ENCODE data around the gene SPON1. TPM values are rescaled to one million over a fixed set of nuclear protein-coding genes. Genes with fewer than 3 reads are reported as not detected.
"Not testable (repeated sequence)": the region's sequence is repeated elsewhere in the genome, so short reads cannot be mapped to it uniquely, and the experiment has no call there.

Gene SPON1
- total RNA-seq, 1 donor from 2014 or later: 13.2 TPM

GRCh38 chr11:14273895-14274294, 311.4 kb downstream of the SPON1 start:
- H3K4me1 Mint-ChIP-seq: peaks cover 10% of the 10 kb centered on the region
- no peak overlapping the region for H3K27ac Mint-ChIP-seq (ENCODE audit: unreplicated experiment)
- peaks cover 17% of the 10 kb centered on the region for H3K36me3 Mint-ChIP-seq (ENCODE audit: low read depth)
- DNase-seq (ENCODE audit: low read depth, low spot score): no peak
- no peaks in the 10 kb centered on the region for H3K27me3 Mint-ChIP-seq (ENCODE audit: low read depth)
- H3K4me3 Mint-ChIP-seq: no peak overlapping the region
- H3K9me3 Mint-ChIP-seq: peaks cover 10% of the 10 kb centered on the region
- TF ChIP-seq CTCF (conservative IDR thresholded peaks at IDR 0.05): no peak

- Mint-ChIP-seq H3K9me3 (peaks cover 10% of the 10 kb centered on the region), H3K36me3 (ENCODE audit: low read depth) (peaks cover 20% of the 10 kb centered on the region), H3K4me1 (peaks cover 10% of the 10 kb centered on the region), H3K4me3 (no peak overlapping the region), H3K27me3 (ENCODE audit: low read depth) (no peaks in the 10 kb centered on the region), H3K27ac (ENCODE audit: unreplicated experiment) (peak overlapping the region; percentile 10)
- no peak for TF ChIP-seq CTCF (conservative IDR thresholded peaks at IDR 0.05)
- no peak for DNase-seq (ENCODE audit: low read depth, low spot score)
Observed at GRCh38 chr11:14275076-14275475, 312.6 kb downstream of the SPON1 start.

GRCh38 chr11:14278869-14279268, 316.3 kb downstream of the SPON1 start:
- Mint-ChIP-seq H3K4me1 (peaks cover 10% of the 10 kb centered on the region), H3K36me3 (ENCODE audit: low read depth) (peaks cover 20% of the 10 kb centered on the region)
- not testable (repeated sequence) for H3K27me3 Mint-ChIP-seq (ENCODE audit: low read depth)

GRCh38 chr11:14288189-14288935, 325.8 kb downstream of the SPON1 start:
- Mint-ChIP-seq H3K4me1 (peaks cover 8% of the 10 kb centered on the region), H3K4me3 (no peak overlapping the region), H3K9me3 (no peaks in the 10 kb centered on the region), H3K36me3 (ENCODE audit: low read depth) (peaks cover 7% of the 10 kb centered on the region), H3K27ac (ENCODE audit: unreplicated experiment) (no peak overlapping the region), H3K27me3 (ENCODE audit: low read depth) (no peaks in the 10 kb centered on the region)
- DNase-seq (ENCODE audit: low read depth, low spot score): no peak
- TF ChIP-seq CTCF (conservative IDR thresholded peaks at IDR 0.05): no peak

More at GRCh38 chr11:14278869-14279268, 316.3 kb downstream of the SPON1 start:
- H3K9me3 Mint-ChIP-seq; H3K4me3 Mint-ChIP-seq; DNase-seq (ENCODE audit: low read depth, low spot score); H3K27ac Mint-ChIP-seq (ENCODE audit: unreplicated experiment): not testable (repeated sequence)

- H3K27me3 Mint-ChIP-seq (ENCODE audit: low read depth): no peaks in the 10 kb centered on the region
- peaks cover 8% of the 10 kb centered on the region for H3K36me3 Mint-ChIP-seq (ENCODE audit: low read depth)
- H3K27ac Mint-ChIP-seq (ENCODE audit: unreplicated experiment): no peak overlapping the region
- H3K4me1 Mint-ChIP-seq: peaks cover 8% of the 10 kb centered on the region
- no peak overlapping the region for H3K4me3 Mint-ChIP-seq
- no peaks in the 10 kb centered on the region for H3K9me3 Mint-ChIP-seq
- DNase-seq (ENCODE audit: low read depth, low spot score): no peak
- TF ChIP-seq CTCF (conservative IDR thresholded peaks at IDR 0.05): no peak
Observed at GRCh38 chr11:14290422-14290821, 327.9 kb downstream of the SPON1 start.

- Mint-ChIP-seq H3K27me3 (ENCODE audit: low read depth) (no peaks in the 10 kb centered on the region), H3K9me3 (no peaks in the 10 kb centered on the region), H3K4me1 (peaks cover 14% of the 10 kb centered on the region), H3K27ac (ENCODE audit: unreplicated experiment) (no peak overlapping the region), H3K4me3 (no peak overlapping the region), H3K36me3 (ENCODE audit: low read depth) (no peaks in the 10 kb centered on the region)
- no peak for TF ChIP-seq CTCF (conservative IDR thresholded peaks at IDR 0.05)
- no peak for DNase-seq (ENCODE audit: low read depth, low spot score)
Observed at GRCh38 chr11:14299921-14300320, 337.4 kb downstream of the SPON1 start.

Data from neural crest cell (in vitro differentiated cells).